ENCODE data around the gene KLHL25. TPM values are rescaled to one million over a fixed set of nuclear protein-coding genes. Genes with fewer than 3 reads are reported as not detected.

The KLHL25 gene
- total and polyA plus RNA-seq, 5 donors from 2014 or later, result 0.76 to 8.8 (median 1.5) TPM

DNA sequence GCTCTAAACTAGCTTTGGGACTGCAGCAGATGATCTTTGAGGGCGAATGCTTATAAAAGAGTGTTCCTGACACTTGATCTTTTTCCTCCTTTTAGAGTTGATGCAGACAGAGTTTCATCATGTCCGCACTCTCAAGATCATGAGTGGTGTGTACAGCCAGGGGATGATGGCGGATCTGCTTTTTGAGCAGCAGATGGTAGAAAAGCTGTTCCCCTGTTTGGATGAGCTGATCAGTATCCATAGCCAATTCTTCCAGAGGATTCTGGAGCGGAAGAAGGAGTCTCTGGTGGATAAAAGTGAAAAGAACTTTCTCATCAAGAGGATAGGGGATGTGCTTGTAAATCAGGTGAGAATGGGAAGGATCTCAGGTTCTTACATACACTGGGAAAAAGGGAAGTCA lies 75.7 kb downstream of the KLHL25 start:
- DNase-seq (no peak), ATAC-seq (ENCODE audit: low read depth in 2 of 2) (no peak)
- H3K27ac Mint-ChIP-seq, result peak overlapping the region; percentile 23 to 72 (median 72)
- peaks cover 61% of the 10 kb centered on the region for H3K36me3 Mint-ChIP-seq
- Histone ChIP-seq H3K9me3 (ENCODE audit: control insufficient read depth in 2 of 2, low read length in 2 of 2) (no peaks in the 10 kb centered on the region), H3K4me1 (ENCODE audit: control insufficient read depth, insufficient read depth, low read length, poor library complexity, severe bottlenecking) (peaks cover 7% of the 10 kb centered on the region), H3K36me3 (ENCODE audit: control insufficient read depth, insufficient read depth, low read length) (peaks cover 94% of the 10 kb centered on the region), H3K4me3 (ENCODE audit: low read depth, low read length) (no peak overlapping the region), H3K27ac (ENCODE audit: insufficient read depth, low read length, poor library complexity, severe bottlenecking) (no peak overlapping the region), H3K27me3 (ENCODE audit: control insufficient read depth, insufficient read depth, low read length) (no peaks in the 10 kb centered on the region)
- H3K9me3 Mint-ChIP-seq, result no peaks in the 10 kb centered on the region
- no peak overlapping the region for H3K4me3 Mint-ChIP-seq
- peaks cover 9 to 62% (median 41%) of the 10 kb centered on the region in 4 donors for H3K4me1 Mint-ChIP-seq
- H3K27me3 Mint-ChIP-seq, result no peaks in the 10 kb centered on the region

DNA sequence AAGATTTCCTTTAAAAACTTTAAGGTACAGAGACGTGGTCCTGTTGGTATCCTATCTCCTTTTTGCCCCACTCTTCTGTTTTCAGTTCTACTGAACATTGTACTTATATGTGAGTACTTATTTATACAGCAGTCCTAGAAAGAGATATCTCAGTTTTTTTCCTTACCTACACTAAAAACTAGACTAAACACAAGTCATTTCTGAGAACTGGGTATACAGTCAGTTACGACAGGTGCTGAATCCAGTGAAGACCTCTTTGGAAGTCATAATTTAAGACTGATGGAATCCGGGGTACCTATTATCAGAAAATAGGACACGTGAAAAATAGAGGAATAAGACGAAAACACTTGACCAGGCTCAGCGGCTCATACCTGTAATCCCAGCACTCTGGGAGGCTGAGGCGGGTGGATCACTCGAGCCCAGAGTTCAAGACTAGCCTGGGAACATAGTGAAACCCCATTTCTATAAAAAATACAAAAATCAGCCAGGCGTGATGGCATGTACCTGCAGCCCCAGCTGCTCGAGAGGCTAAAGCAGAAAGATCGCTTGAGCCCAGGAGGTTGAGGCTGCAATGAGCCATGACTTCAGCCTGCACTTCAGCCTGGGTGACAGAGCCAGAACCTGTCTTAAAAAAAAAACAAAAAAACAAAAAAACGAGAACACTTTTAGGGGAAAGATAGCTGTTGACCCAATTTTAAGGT lies 76.3 kb downstream of the KLHL25 start:
- Mint-ChIP-seq H3K4me1 (peaks cover 11 to 61% (median 39%) of the 10 kb centered on the region in 4 donors), H3K9me3 (no peaks in the 10 kb centered on the region), H3K36me3 (peaks cover 62% of the 10 kb centered on the region), H3K27me3 (no peaks in the 10 kb centered on the region), H3K27ac (peak overlapping the region; percentile 11 to 84 (median 23)), H3K4me3 (no peak overlapping the region)
- no peak for ATAC-seq (ENCODE audit: low read depth in 2 of 2)
- DNase-seq, result no peak
- Histone ChIP-seq H3K27ac (ENCODE audit: insufficient read depth, low read length, poor library complexity, severe bottlenecking) (no peak overlapping the region), H3K36me3 (ENCODE audit: control insufficient read depth, insufficient read depth, low read length) (peaks cover 94% of the 10 kb centered on the region), H3K4me1 (ENCODE audit: control insufficient read depth, insufficient read depth, low read length, poor library complexity, severe bottlenecking) (peaks cover 3% of the 10 kb centered on the region), H3K9me3 (ENCODE audit: control insufficient read depth in 2 of 2, low read length in 2 of 2) (no peaks in the 10 kb centered on the region), H3K27me3 (ENCODE audit: control insufficient read depth, insufficient read depth, low read length) (no peaks in the 10 kb centered on the region), H3K4me3 (ENCODE audit: low read depth, low read length) (no peak overlapping the region)

DNA sequence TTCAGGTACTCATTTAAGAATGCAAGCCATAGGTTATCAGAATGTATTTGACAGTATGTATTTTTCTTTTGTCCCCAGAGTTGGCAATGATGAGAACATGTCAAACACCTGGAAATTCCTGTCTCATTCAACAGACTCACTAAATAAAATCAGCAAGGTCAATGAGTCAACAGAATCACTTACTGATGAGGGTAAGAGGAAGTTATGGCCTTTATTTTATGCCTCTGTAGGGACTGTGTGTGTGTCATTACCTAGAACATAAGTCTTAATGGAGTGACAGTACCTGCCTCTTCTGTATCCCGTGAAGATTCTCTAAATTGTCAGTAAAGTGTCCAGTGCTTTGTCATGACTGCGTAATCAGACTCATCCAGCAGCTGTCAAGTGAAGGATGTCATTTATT lies 77.5 kb downstream of the KLHL25 start:
- Mint-ChIP-seq H3K27ac (peak overlapping the region; percentile 21 to 84 (median 74)), H3K9me3 (no peaks in the 10 kb centered on the region), H3K27me3 (no peaks in the 10 kb centered on the region), H3K36me3 (peaks cover 61% of the 10 kb centered on the region), H3K4me1 (peaks cover 13 to 52% (median 38%) of the 10 kb centered on the region in 4 donors), H3K4me3 (no peak overlapping the region)
- H3K4me3 ChIP-seq (ENCODE audit: low read depth, low read length), result no peak overlapping the region
- H3K36me3 ChIP-seq (ENCODE audit: control insufficient read depth, insufficient read depth, low read length), result peaks cover 91% of the 10 kb centered on the region
- no peaks in the 10 kb centered on the region for H3K4me1 ChIP-seq (ENCODE audit: control insufficient read depth, insufficient read depth, low read length, poor library complexity, severe bottlenecking)
- H3K27me3 ChIP-seq (ENCODE audit: control insufficient read depth, insufficient read depth, low read length), result no peaks in the 10 kb centered on the region
- no peak for ATAC-seq (ENCODE audit: low read depth in 2 of 2)
- DNase-seq, result no peak
- H3K27ac ChIP-seq (ENCODE audit: insufficient read depth, low read length, poor library complexity, severe bottlenecking), result no peak overlapping the region
- no peaks in the 10 kb centered on the region for H3K9me3 ChIP-seq (ENCODE audit: control insufficient read depth in 2 of 2, low read length in 2 of 2)

DNA sequence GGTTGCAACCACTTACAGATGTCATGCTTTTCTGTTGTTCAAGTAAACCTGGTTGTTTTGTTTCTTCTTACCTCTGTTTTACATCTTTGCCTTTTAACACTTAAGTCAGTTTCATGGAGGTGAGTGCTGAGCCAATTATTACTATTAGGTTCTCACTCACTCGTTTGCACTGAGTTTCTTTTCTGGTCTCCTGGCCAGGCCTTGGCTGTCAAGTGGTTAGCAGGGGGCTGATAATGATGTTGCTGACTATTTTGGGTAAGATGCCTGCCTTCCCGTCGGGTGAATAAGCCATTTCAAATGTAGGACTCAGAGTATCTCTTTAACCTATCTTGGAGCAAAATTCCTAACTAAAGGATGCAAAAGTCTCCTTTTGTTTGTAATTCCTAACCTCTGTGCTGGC lies 78.5 kb downstream of the KLHL25 start:
- peaks cover 91% of the 10 kb centered on the region for H3K36me3 ChIP-seq (ENCODE audit: control insufficient read depth, insufficient read depth, low read length)
- H3K4me3 ChIP-seq (ENCODE audit: low read depth, low read length), result no peak overlapping the region
- no peaks in the 10 kb centered on the region for H3K27me3 ChIP-seq (ENCODE audit: control insufficient read depth, insufficient read depth, low read length)
- DNase-seq (no peak), ATAC-seq (ENCODE audit: low read depth in 2 of 2) (no peak)
- H3K36me3 Mint-ChIP-seq, result peaks cover 63% of the 10 kb centered on the region
- H3K4me1 Mint-ChIP-seq, result peaks cover 16 to 50% (median 39%) of the 10 kb centered on the region in 4 donors
- no peak overlapping the region for H3K27ac ChIP-seq (ENCODE audit: insufficient read depth, low read length, poor library complexity, severe bottlenecking)
- no peaks in the 10 kb centered on the region for H3K4me1 ChIP-seq (ENCODE audit: control insufficient read depth, insufficient read depth, low read length, poor library complexity, severe bottlenecking)
- H3K9me3 ChIP-seq (ENCODE audit: control insufficient read depth in 2 of 2, low read length in 2 of 2), result no peaks in the 10 kb centered on the region
- H3K9me3 Mint-ChIP-seq, result no peaks in the 10 kb centered on the region
- no peak overlapping the region for H3K4me3 Mint-ChIP-seq
- peak overlapping the region; percentile 21 to 84 (median 54) for H3K27ac Mint-ChIP-seq
- no peaks in the 10 kb centered on the region for H3K27me3 Mint-ChIP-seq

DNA sequence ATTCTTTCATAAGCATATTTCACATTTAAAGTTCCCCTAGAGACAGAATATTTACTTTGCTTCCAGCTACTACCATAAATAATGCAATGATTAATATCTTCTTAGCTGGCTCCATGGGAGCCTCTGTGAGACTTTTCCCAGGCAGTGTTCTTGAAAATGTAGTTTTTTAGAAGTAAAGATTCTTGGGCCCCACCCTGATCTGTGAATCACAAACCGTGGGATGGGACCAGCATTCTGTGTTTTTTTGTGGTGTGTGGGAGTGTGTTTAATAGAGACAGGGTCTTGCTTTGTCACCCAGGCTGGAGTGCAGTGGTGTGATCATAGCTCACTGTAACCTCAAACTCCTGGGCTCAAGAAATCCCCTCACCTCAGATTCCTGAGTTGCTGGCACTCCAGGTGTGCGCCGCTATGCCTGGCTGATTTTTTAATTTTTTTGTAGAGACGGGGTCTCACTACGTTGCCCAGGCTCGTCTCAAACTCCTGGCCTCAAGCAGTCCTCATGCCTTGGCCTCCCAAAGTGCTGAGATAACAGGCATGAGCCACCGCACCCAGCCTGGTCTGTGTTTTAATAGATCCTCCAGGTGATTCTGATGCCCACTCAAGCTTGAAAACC lies 83.0 kb downstream of the KLHL25 start:
- Histone ChIP-seq H3K9me3 (ENCODE audit: control insufficient read depth in 2 of 2, low read length in 2 of 2) (no peaks in the 10 kb centered on the region), H3K4me3 (ENCODE audit: low read depth, low read length) (no peak overlapping the region), H3K27ac (ENCODE audit: insufficient read depth, low read length, poor library complexity, severe bottlenecking) (no peak overlapping the region), H3K4me1 (ENCODE audit: control insufficient read depth, insufficient read depth, low read length, poor library complexity, severe bottlenecking) (peaks cover 31% of the 10 kb centered on the region), H3K36me3 (ENCODE audit: control insufficient read depth, insufficient read depth, low read length) (peaks cover 71% of the 10 kb centered on the region), H3K27me3 (ENCODE audit: control insufficient read depth, insufficient read depth, low read length) (no peaks in the 10 kb centered on the region)
- no peaks in the 10 kb centered on the region for H3K9me3 Mint-ChIP-seq
- H3K4me3 Mint-ChIP-seq, result no peak overlapping the region
- no peaks in the 10 kb centered on the region for H3K27me3 Mint-ChIP-seq
- peak overlapping the region; percentile 62 to 77 (median 71) for H3K27ac Mint-ChIP-seq
- DNase-seq (no peak), ATAC-seq (ENCODE audit: low read depth in 2 of 2) (no peak)
- peaks cover 67% of the 10 kb centered on the region for H3K36me3 Mint-ChIP-seq
- H3K4me1 Mint-ChIP-seq, result peaks cover 34 to 73% (median 49%) of the 10 kb centered on the region in 4 donors

DNA sequence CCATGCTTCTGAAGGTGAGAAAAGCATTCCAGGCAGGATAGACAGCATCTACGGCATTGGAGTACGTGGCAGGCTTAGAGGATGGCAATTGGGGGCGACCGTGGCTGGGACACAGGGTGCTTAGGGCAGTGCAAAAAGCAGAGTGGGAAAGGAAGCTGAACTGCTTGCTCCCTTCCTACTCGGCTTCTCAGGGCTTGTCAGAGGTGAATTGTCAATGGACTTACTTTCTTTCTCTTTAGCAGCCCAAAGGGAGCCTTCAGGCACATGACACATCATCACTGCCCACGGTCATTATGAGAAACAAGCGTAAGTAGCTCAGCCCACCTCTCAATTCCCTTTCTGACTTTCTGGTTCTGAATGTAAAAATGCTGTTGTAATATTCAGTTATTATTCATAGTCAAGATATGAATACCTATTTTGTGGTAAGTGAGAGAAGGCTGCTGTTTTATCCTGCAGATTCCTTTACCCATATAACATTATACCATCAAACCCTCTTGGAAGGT lies 84.3 kb downstream of the KLHL25 start:
- Mint-ChIP-seq H3K4me3 (peak overlapping the region in 2 of 4 donors; percentile 1 to 28), H3K4me1 (peaks cover 45 to 78% (median 56%) of the 10 kb centered on the region in 4 donors), H3K9me3 (no peaks in the 10 kb centered on the region), H3K27me3 (no peaks in the 10 kb centered on the region), H3K27ac (peak overlapping the region; percentile 71 to 80 (median 76)), H3K36me3 (peaks cover 61% of the 10 kb centered on the region)
- peak overlapping the region; percentile 29 for H3K27ac ChIP-seq (ENCODE audit: insufficient read depth, low read length, poor library complexity, severe bottlenecking)
- no peaks in the 10 kb centered on the region for H3K9me3 ChIP-seq (ENCODE audit: control insufficient read depth in 2 of 2, low read length in 2 of 2)
- ATAC-seq (ENCODE audit: low read depth in 2 of 2), result no peak
- no peak overlapping the region for H3K4me3 ChIP-seq (ENCODE audit: low read depth, low read length)
- peaks cover 61% of the 10 kb centered on the region for H3K36me3 ChIP-seq (ENCODE audit: control insufficient read depth, insufficient read depth, low read length)
- H3K4me1 ChIP-seq (ENCODE audit: control insufficient read depth, insufficient read depth, low read length, poor library complexity, severe bottlenecking), result peaks cover 44% of the 10 kb centered on the region
- H3K27me3 ChIP-seq (ENCODE audit: control insufficient read depth, insufficient read depth, low read length), result no peaks in the 10 kb centered on the region
- no peak for DNase-seq
